Measurements from ENCODE around the gene DIP2B.

Gene DIP2B

DNA sequence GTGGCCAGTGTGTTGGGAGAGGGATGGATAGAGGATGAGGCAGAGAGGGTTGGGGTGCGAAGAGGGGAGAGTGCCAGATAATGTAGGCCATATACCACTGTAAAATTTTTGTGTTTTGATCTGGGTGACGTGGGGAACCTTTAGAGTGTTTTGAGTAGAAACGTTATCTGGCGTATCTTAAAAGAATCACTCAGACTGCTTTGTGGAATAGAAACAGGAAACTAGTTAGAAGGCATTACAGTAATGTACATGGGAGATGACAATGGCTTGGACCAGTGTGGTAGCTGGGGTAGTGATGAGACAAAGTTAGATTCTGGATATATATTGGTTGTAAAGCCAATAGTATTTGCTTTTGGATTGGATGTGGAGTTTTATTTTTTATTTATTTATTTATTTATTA, 279.7 kb downstream of the DIP2B start:
- peaks cover 32% of the 10 kb centered on the region for H3K36me3 ChIP-seq
- H3K4me1 ChIP-seq (ENCODE audit: control insufficient read depth in 1 of 2, insufficient read depth in 1 of 2, low read depth in 1 of 2, low read length in 1 of 2), result no peaks in the 10 kb centered on the region
- H3K27me3 ChIP-seq, result no peaks in the 10 kb centered on the region
- TF ChIP-seq CTCF (IDR thresholded peaks at IDR 0.05), result no peak
- no peaks in the 10 kb centered on the region for H3K9me3 ChIP-seq
- no peak overlapping the region for H3K4me3 ChIP-seq (ENCODE audit: low read depth in 1 of 2, low read length in 1 of 2)
- no peak overlapping the region for H3K27ac ChIP-seq

DNA sequence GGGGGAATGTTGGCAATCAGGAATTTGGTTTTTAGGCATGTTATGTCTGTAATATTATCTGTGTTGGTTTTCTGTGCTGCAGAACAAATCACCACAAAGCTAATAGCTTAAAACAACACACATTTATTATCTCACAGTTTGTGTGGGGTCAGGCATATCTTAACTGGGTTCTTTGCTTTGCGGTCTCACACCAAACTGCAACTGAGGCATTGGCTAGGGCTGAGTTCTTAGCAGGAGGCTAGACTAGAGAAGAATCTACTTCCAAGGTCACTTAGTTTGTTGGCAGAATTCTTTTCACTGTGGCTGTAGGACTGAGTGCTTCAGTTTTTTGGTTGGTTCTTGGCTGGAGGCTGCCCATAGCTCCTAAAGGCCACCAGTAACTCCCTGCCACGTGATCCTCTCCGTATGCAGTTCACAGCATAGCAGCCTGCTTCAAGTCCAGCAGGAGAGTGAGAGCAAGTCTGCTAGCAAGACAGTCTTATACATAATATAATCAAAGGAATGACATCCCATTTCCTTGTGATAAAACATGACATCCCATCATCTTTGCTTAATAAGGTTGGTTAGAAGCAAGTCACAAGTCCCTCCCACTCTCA, 280.7 kb downstream of the DIP2B start:
- Histone ChIP-seq H3K4me1 (ENCODE audit: control insufficient read depth in 1 of 2, insufficient read depth in 1 of 2, low read depth in 1 of 2, low read length in 1 of 2) (no peaks in the 10 kb centered on the region), H3K27me3 (no peaks in the 10 kb centered on the region), H3K36me3 (peaks cover 32% of the 10 kb centered on the region), H3K4me3 (ENCODE audit: low read depth in 1 of 2, low read length in 1 of 2) (no peak overlapping the region), H3K9me3 (no peaks in the 10 kb centered on the region), H3K27ac (no peak overlapping the region)
- TF ChIP-seq CTCF (IDR thresholded peaks at IDR 0.05), result no peak

DNA sequence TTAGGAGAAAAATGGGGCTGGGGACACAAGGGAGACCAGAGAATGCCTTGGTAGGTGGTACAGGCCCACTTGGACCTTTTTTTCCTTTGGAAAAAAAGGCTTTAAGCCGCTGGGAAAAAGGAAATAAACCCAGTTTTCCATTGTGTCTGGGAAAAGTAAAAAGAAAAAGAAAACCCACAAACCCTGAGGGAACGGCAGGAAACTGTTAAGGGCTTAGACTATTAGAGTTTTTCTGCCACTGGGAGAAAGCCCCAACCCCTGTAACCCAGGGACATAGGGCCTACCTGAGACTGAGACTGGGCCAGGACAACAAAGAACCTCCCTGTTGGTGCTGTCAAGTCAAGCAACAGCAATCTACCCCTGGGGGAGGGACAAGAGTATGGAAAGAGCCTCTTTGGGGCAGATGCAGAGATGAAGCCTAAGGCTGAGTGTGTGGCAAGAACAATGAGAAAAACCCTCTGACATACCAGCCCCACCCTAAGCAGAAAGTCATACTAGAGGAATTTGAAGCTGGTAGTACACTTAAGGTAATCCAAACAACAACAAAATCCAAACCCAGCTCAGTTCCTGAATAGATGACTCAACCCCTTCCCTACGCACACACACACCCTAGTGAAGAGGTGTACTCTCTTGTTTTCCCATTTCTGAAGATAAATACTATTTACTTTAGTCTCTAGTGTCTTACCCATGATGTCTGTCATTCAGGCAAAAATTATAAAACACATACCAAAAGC, 281.9 kb downstream of the DIP2B start:
- no peak overlapping the region for H3K27ac ChIP-seq
- H3K4me1 ChIP-seq (ENCODE audit: control insufficient read depth in 1 of 2, insufficient read depth in 1 of 2, low read depth in 1 of 2, low read length in 1 of 2), result no peaks in the 10 kb centered on the region
- H3K4me3 ChIP-seq (ENCODE audit: low read depth in 1 of 2, low read length in 1 of 2), result no peak overlapping the region
- H3K9me3 ChIP-seq, result no peaks in the 10 kb centered on the region
- no peak for TF ChIP-seq CTCF (IDR thresholded peaks at IDR 0.05)
- H3K27me3 ChIP-seq, result no peaks in the 10 kb centered on the region
- H3K36me3 ChIP-seq, result peaks cover 20% of the 10 kb centered on the region

DNA sequence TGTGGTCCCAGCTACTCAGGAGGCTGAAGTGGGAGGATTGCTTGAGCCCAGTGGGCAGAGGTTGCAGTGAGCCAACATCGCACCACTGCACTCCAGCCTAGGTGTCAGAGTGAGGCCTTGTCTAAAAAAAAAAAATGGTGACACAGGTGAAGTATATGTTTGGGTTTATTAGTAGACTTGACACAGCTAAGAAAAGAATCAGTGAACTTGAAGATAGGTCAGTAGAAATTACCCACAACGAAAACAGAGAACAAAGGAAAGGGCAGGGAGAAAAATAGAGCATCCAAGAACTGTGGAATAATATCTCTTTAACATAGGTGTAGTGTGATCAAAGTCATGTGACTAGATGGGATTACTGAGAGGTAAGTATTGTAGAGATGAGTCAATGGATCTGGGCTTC, 282.8 kb downstream of the DIP2B start:
- Histone ChIP-seq H3K27me3 (no peaks in the 10 kb centered on the region), H3K4me1 (ENCODE audit: control insufficient read depth in 1 of 2, insufficient read depth in 1 of 2, low read depth in 1 of 2, low read length in 1 of 2) (no peaks in the 10 kb centered on the region), H3K27ac (no peak overlapping the region), H3K9me3 (no peaks in the 10 kb centered on the region), H3K4me3 (ENCODE audit: low read depth in 1 of 2, low read length in 1 of 2) (no peak overlapping the region), H3K36me3 (peaks cover 14% of the 10 kb centered on the region)
- TF ChIP-seq CTCF (IDR thresholded peaks at IDR 0.05), result no peak

DNA sequence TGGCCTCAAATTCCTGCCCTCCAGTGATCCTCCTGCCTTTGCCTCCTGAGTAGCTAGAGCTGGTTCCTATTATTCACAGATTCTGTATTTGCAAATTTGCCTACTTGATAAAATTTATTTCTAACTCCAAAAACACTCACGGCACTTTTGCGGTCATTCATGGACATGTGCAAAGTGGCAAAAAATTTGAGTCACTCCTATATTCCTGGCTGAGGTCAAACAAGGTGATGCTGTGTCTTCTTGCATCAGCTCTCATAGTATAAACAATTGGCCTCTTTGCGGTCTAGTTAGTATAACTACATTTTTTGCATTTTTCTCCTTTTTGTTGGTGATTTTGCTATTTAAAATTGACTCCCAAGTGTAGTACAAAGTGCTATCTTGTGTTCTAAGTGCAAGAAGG, 283.8 kb downstream of the DIP2B start:
- Histone ChIP-seq H3K9me3 (no peaks in the 10 kb centered on the region), H3K27ac (no peak overlapping the region), H3K4me1 (ENCODE audit: control insufficient read depth in 1 of 2, insufficient read depth in 1 of 2, low read depth in 1 of 2, low read length in 1 of 2) (no peaks in the 10 kb centered on the region), H3K36me3 (peaks cover 14% of the 10 kb centered on the region), H3K27me3 (no peaks in the 10 kb centered on the region), H3K4me3 (ENCODE audit: low read depth in 1 of 2, low read length in 1 of 2) (no peak overlapping the region)
- no peak for TF ChIP-seq CTCF (IDR thresholded peaks at IDR 0.05)

All from neutrophil (primary cell).